GM12875 (cell line): ENCODE results near the gene SFXN5.
A peak's percentile ranks its signal among the peaks of the same experiment; 100 is the strongest.

Experiments
- H3K4me3 ChIP-seq: one replicate; pipeline ENCODE4 v1.5.1; 2011; ENCODE audit warnings: low read depth, low read length, control low read depth
- CTCF ChIP-seq: IDR thresholded peaks from 2 replicates; pipeline ENCODE4 v1.5.1; 2011; ENCODE audit warnings: low read depth, mild to moderate bottlenecking, control low read depth, inconsistent platforms, low read length, moderate library complexity, borderline replicate concordance; ENCODE audit not compliant: insufficient read depth

The SFXN5 gene

GRCh38 chr2:73112026-73112912 lies 40.8 kb upstream of the SFXN5 start:
- peak overlapping the region; percentile 41 for H3K4me3 ChIP-seq
- no peak for TF ChIP-seq CTCF

DNA sequence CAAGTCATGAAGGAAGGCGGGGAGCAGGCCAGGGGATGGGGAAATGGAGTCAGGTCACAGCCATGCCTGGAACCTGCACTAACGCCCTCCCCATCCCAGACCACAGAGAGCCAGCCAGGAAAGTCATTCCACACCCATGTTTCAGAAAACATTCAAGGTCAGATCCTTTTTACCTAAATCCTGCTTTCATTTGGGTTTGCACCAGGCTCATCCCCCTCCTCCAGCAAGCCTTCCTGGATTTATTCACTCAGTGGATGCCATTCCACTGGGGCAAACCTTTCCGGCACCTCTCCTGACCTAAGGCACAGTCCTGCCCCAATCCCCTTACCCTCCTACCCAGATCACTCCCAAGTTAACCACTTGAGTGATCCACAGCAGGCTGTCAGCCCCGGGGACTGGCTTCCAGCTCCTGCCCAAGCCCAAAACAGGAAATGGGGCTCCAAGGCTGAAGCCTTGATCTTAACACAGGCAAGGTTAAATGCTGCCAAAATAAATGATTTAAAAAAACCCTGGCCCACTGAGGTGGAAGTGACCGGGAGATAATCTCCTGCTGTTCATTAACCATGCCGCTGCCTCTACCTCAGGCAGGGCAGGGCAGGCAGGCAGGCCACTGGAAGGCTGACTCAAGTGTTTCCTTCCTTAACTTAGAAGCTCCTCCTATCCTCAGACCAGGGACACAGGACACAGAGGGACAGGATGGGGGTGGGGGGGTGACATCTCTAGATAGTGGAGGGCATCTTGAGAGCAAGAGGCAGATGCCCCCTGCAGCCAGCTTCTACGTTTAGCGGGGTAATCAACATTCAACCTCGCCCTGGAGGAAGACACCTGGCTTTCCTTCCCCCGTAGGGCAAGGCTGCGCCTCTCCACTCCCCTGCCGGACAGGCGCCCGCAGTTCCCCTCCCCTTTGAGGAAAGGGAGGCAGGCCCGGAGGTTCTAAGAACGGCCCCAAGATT lies 39.8 kb upstream of the SFXN5 start:
- TF ChIP-seq CTCF, result no peak
- H3K4me3 ChIP-seq, result no peak overlapping the region

- no peak for TF ChIP-seq CTCF
- H3K4me3 ChIP-seq, result no peak overlapping the region
Measured at GRCh38 chr2:73110168-73111072, 38.9 kb upstream of the SFXN5 start.

DNA sequence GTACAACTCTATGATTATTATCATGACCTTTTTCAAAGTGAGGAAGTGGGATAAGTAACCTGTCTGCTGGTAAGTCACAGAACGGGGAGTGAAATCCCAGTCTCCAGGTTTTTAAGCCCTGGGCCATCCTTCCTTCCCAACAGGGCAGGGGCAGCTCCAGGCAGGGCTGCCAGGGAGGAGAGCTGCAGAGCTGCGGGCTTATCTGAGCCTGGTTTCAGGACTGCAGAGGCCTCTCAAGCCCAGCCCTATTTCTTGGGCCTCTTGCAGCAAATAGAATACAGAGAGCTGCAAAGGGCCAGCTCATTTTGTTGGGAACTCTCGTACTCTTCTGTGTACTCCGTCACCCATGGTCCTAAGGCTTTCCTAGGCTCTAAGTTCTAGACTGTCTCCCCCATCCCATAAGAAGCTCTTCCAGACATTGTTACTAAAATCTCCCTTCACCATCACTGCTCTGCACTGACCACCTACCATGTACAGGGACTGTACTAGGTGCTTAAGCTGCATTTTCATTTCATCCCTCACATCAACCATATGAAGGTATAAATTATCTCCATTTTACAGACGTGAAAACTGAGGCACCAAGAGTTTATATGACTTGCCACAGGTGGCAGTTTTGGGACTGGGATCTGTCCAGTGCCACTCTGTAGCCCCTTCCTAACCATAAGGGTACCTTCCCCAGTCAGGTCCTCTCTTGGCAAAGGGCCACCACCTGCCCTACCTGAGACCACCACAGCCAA lies 38.1 kb upstream of the SFXN5 start:
- no peak overlapping the region for H3K4me3 ChIP-seq

GRCh38 chr2:73107211-73107926 lies 35.9 kb upstream of the SFXN5 start:
- TF ChIP-seq CTCF, result no peak
- H3K4me3 ChIP-seq, result no peak overlapping the region

More for the DNA sequence above, 38.1 kb upstream of the SFXN5 start:
- TF ChIP-seq CTCF, result no peak
